HG03060 (cell line): Measurements from ENCODE around the gene B3GAT1.

Experiments
- ATAC-seq: cut with Tn5 transposase; IDR thresholded peaks from one replicate; pipeline ENCODE4 v1.9.1; 2021; ENCODE audit warnings: low read depth, moderate number of reproducible peaks; ENCODE audit not compliant: unreplicated experiment

B3GAT1 gene

GRCh38 chr11:134393638-134394037, 18.4 kb downstream of the B3GAT1 start:
- ATAC-seq = no peak

GRCh38 chr11:134392953-134393615, 19.0 kb downstream of the B3GAT1 start:
- no peak for ATAC-seq

GRCh38 chr11:134391656-134392055, 20.4 kb downstream of the B3GAT1 start:
- ATAC-seq = no peak

- no peak for ATAC-seq
Observed at GRCh38 chr11:134390706-134391569, 21.1 kb downstream of the B3GAT1 start.

GRCh38 chr11:134389464-134390180, 22.4 kb downstream of the B3GAT1 start:
- no peak for ATAC-seq

GRCh38 chr11:134388590-134388989, 23.5 kb downstream of the B3GAT1 start:
- no peak for ATAC-seq

- no peak for ATAC-seq
Observed at GRCh38 chr11:134387501-134387900, 24.5 kb downstream of the B3GAT1 start.

- ATAC-seq = no peak
Observed at GRCh38 chr11:134386945-134387344, 25.1 kb downstream of the B3GAT1 start.

- no peak for ATAC-seq
Observed at GRCh38 chr11:134385774-134386565, 26.1 kb downstream of the B3GAT1 start.

GRCh38 chr11:134385171-134385570, 26.9 kb downstream of the B3GAT1 start:
- ATAC-seq = no peak

GRCh38 chr11:134384406-134384805, 27.6 kb downstream of the B3GAT1 start:
- no peak for ATAC-seq

- ATAC-seq = no peak
Observed at GRCh38 chr11:134383576-134384221, 28.3 kb downstream of the B3GAT1 start.

- ATAC-seq = no peak
Observed at GRCh38 chr11:134382830-134383229, 29.2 kb downstream of the B3GAT1 start.

- ATAC-seq = no peak
Observed at GRCh38 chr11:134382257-134382656, 29.8 kb downstream of the B3GAT1 start.

GRCh38 chr11:134380785-134381184, 31.3 kb downstream of the B3GAT1 start:
- no peak for ATAC-seq

GRCh38 chr11:134380229-134380628, 31.8 kb downstream of the B3GAT1 start:
- ATAC-seq = no peak

GRCh38 chr11:134379241-134379640, 32.8 kb downstream of the B3GAT1 start:
- ATAC-seq = no peak

- no peak for ATAC-seq
Observed at GRCh38 chr11:134377876-134378275, 34.2 kb downstream of the B3GAT1 start.

GRCh38 chr11:134376150-134376921, 35.7 kb downstream of the B3GAT1 start:
- ATAC-seq = no peak
